GM21786 (cell line): Measurements from ENCODE around the gene FGF10.

Experiments
- ATAC-seq: cut with Tn5 transposase; IDR thresholded peaks from one replicate; pipeline ENCODE4 v1.9.1; 2021; ENCODE audit not compliant: unreplicated experiment

FGF10 gene

GRCh38 chr5:44260793-44261192 is 128.4 kb downstream of the FGF10 start:
- ATAC-seq = no peak

GRCh38 chr5:44257653-44258365 is 131.4 kb downstream of the FGF10 start:
- no peak for ATAC-seq

GRCh38 chr5:44257221-44257620 is 132.0 kb downstream of the FGF10 start:
- ATAC-seq = no peak
